Vagina (tissue), 2 donors: Measurements from ENCODE around the gene DKC1. TPM values are rescaled to one million over a fixed set of nuclear protein-coding genes. Genes with fewer than 3 reads are reported as not detected.
A peak's percentile ranks its signal among the peaks of the same experiment; 100 is the strongest.

ENCODE experiments used
- DNase-seq, 2 donors: peaks; one replicate each; pipeline ENCODE4 v3.0.0-alpha.2; 2017; ENCODE audit errors: extremely low spot score in 2 of 2
- H3K27ac ChIP-seq: fragments of 200-600 bp; sonication (generic); one replicate; pipeline ENCODE4 v1.5.1; 2019
- H3K27me3 ChIP-seq: fragments of 200-600 bp; sonication (generic); one replicate; pipeline ENCODE4 v1.5.1; 2019
- H3K36me3 ChIP-seq, 2 donors: fragments of 200-600 bp; sonication (generic); one replicate each; pipeline ENCODE4 v1.5.1; 2017 to 2019
- H3K4me1 ChIP-seq: fragments of 200-600 bp; sonication (generic); one replicate; pipeline ENCODE4 v1.5.1; 2019
- H3K4me3 ChIP-seq, 2 donors: fragments of 200-600 bp; sonication (generic); 1 replicate in 1 of 2; 2 replicates in 1 of 2; pipeline ENCODE4 v1.5.1; 2016 to 2019
- H3K9me3 ChIP-seq: fragments of 200-600 bp; sonication (generic); one replicate; pipeline ENCODE4 v1.5.1; 2019
- CTCF ChIP-seq, 3 experiments: fragments of 450-650 bp in 2 of 3; fragments of 200-600 bp in 1 of 3; sonication (generic) in 1 of 3; IDR thresholded peaks; one replicate each; pipeline ENCODE4 v1.5.1; 2017 to 2019; ENCODE audit warnings: antibody characterized with exemption in 3 of 3, mild to moderate bottlenecking in 2 of 3, moderate library complexity in 2 of 3
- POLR2A ChIP-seq, 2 donors: fragments of 450-650 bp; IDR thresholded peaks; one replicate each; pipeline ENCODE4 v1.6.1; 2017; ENCODE audit warnings: antibody characterized with exemption in 2 of 2, mild to moderate bottlenecking in 2 of 2, moderate library complexity in 2 of 2
- POLR2AphosphoS5 ChIP-seq, 2 donors: sonication (generic); formaldehyde crosslinking; IDR thresholded peaks; one replicate each; pipeline ENCODE4 v1.9.0; 2017; ENCODE audit warnings: antibody characterized with exemption in 2 of 2, mild to moderate bottlenecking in 2 of 2, low read depth in 1 of 2; ENCODE audit not compliant: insufficient read depth in 1 of 2
- intact Hi-C: fragments of 100-400 bp; cut with DNase I; formaldehyde crosslinking; loops from one replicate; pipeline ENCODE4 v1.15.1; 2023
- total RNA-seq: library from RNA; depleted of rRNA; stranded (reverse); fragments of >200 nt; gene quantifications from one replicate; pipeline ENCODE4 v1.2.3, GENCODE V29; 2016

DKC1 gene
- total RNA-seq, 1 donor from 2014 or later, result 22.8 TPM

GRCh38 chrX:154758696-154759095 lies 4.0 kb upstream of the DKC1 start:
- H3K4me3 ChIP-seq, result no peak overlapping the region
- intact Hi-C loops, result no loop called here
- DNase-seq, result no peak
- H3K27me3 ChIP-seq, result no peaks in the 10 kb centered on the region
- no peaks in the 10 kb centered on the region for H3K9me3 ChIP-seq
- no peaks in the 10 kb centered on the region for H3K36me3 ChIP-seq
- H3K27ac ChIP-seq, result no peak overlapping the region
- no peaks in the 10 kb centered on the region for H3K4me1 ChIP-seq
- TF ChIP-seq POLR2A (IDR thresholded peaks at IDR 0.05) (no peak), CTCF (IDR thresholded peaks at IDR 0.05) (no peak), POLR2AphosphoS5 (IDR thresholded peaks at IDR 0.05; ENCODE audit: insufficient read depth in 1 of 2, low read depth in 1 of 2) (no peak)

- Histone ChIP-seq H3K4me1 (no peaks in the 10 kb centered on the region), H3K27me3 (no peaks in the 10 kb centered on the region), H3K9me3 (no peaks in the 10 kb centered on the region), H3K27ac (peak overlapping the region; percentile 63), H3K36me3 (peaks cover 0 to 10% of the 10 kb centered on the region in 2 donors), H3K4me3 (peak overlapping the region; percentile 50 to 60)
- no peak for DNase-seq
- intact Hi-C loops, result no loop called here
- TF ChIP-seq POLR2A (IDR thresholded peaks at IDR 0.05) (no peak), POLR2AphosphoS5 (IDR thresholded peaks at IDR 0.05; ENCODE audit: insufficient read depth in 1 of 2, low read depth in 1 of 2) (no peak), CTCF (IDR thresholded peaks at IDR 0.05) (no peak)
Observed at GRCh38 chrX:154761977-154762536, 607 bp upstream of the DKC1 start.

- H3K4me3 ChIP-seq, result no peak overlapping the region
- H3K27ac ChIP-seq, result no peak overlapping the region
- no peaks in the 10 kb centered on the region for H3K9me3 ChIP-seq
- H3K4me1 ChIP-seq, result no peaks in the 10 kb centered on the region
- H3K27me3 ChIP-seq, result no peaks in the 10 kb centered on the region
- no peak for TF ChIP-seq CTCF (IDR thresholded peaks at IDR 0.05)
- no peak for TF ChIP-seq POLR2AphosphoS5 (IDR thresholded peaks at IDR 0.05; ENCODE audit: insufficient read depth in 1 of 2, low read depth in 1 of 2)
- no peak for TF ChIP-seq POLR2A (IDR thresholded peaks at IDR 0.05)
- peaks cover 0 to 35% of the 10 kb centered on the region in 2 donors for H3K36me3 ChIP-seq
- no peak for DNase-seq
- intact Hi-C loops, result no loop called here
Observed at GRCh38 chrX:154774622-154775021, 12.0 kb downstream of the DKC1 start.

GRCh38 chrX:154775419-154776349 lies 13.0 kb downstream of the DKC1 start:
- Histone ChIP-seq H3K9me3 (no peaks in the 10 kb centered on the region), H3K27me3 (no peaks in the 10 kb centered on the region), H3K4me3 (no peak overlapping the region), H3K36me3 (peaks cover 0 to 32% of the 10 kb centered on the region in 2 donors), H3K27ac (no peak overlapping the region), H3K4me1 (no peaks in the 10 kb centered on the region)
- DNase-seq, result no peak
- TF ChIP-seq POLR2AphosphoS5 (IDR thresholded peaks at IDR 0.05; ENCODE audit: insufficient read depth in 1 of 2, low read depth in 1 of 2) (no peak), CTCF (IDR thresholded peaks at IDR 0.05) (no peak), POLR2A (IDR thresholded peaks at IDR 0.05) (no peak)
- intact Hi-C loops, result no loop called here

- H3K9me3 ChIP-seq, result no peaks in the 10 kb centered on the region
Observed at GRCh38 chrX:154776753-154777152, 14.1 kb downstream of the DKC1 start.

More at GRCh38 chrX:154776753-154777152, 14.1 kb downstream of the DKC1 start:
- H3K27ac ChIP-seq, result no peak overlapping the region
- DNase-seq, result no peak
- intact Hi-C loops, result no loop called here
- H3K4me3 ChIP-seq, result no peak overlapping the region
- TF ChIP-seq POLR2A (IDR thresholded peaks at IDR 0.05), result no peak
- TF ChIP-seq POLR2AphosphoS5 (IDR thresholded peaks at IDR 0.05; ENCODE audit: insufficient read depth in 1 of 2, low read depth in 1 of 2), result no peak
- no peak for TF ChIP-seq CTCF (IDR thresholded peaks at IDR 0.05)
- peaks cover 0 to 30% of the 10 kb centered on the region in 2 donors for H3K36me3 ChIP-seq
- H3K27me3 ChIP-seq, result no peaks in the 10 kb centered on the region
- H3K4me1 ChIP-seq, result no peaks in the 10 kb centered on the region
